ENCODE measurements around the gene ADGRB3.

The ADGRB3 gene

DNA sequence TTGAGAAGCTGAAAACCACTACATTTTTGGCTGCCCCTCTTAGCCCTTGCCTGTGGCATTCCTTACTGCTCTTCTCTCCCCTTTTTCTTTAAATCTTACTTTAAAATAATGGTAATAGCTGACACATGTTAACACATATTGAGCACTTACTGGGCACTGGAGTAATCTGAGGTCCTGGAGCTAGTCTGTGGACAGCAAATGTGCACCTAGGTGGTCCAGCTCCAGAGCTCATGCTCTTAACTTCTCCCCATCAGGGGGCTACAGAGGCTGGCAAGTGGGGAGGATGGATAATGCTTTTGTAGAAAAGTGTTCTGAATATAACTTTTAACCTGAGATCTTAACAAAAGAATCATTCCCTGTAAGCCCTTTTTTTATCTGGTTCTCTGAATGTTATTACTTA, 74.8 kb downstream of the ADGRB3 start:
- DNase-seq, result no peak

DNA sequence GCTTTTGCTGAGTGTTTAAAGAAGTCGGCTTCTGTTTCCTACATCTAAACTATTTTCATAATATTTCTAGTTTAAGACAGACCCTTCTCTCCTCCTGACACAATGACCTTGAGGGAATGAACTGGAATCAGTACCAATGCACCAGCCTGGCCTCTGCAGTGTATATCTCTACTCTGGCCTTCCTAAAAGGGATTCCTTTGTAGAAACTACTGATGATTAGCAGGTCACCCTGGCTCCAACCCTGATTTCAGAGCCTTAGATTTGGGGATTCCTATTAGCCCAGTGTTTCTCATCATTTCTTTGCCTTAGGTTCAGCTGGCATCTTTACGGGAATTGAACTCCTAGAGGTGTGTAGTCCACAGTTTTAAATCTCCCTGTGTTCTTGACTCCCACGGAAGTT, 75.4 kb downstream of the ADGRB3 start:
- no peak for DNase-seq

DNA sequence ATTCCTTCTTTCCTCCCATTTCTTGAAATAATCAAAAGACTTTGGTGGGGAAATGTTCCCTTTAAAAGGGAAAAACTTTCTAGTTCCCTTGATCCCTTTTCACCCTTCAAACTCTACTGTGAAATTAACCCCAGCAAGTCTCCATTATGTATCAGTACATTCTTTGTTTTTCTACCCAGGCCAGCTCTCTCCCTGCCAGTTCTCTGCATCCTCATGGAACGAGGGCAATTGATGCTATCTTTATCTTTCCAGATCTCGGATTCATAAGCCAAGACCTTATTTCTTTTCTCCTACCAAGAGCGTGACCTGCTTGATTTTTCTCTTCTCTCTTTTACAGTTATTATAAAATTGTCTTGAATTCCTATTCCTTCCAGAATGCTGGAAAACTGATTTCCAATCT, 75.8 kb downstream of the ADGRB3 start:
- DNase-seq, result no peak

DNA sequence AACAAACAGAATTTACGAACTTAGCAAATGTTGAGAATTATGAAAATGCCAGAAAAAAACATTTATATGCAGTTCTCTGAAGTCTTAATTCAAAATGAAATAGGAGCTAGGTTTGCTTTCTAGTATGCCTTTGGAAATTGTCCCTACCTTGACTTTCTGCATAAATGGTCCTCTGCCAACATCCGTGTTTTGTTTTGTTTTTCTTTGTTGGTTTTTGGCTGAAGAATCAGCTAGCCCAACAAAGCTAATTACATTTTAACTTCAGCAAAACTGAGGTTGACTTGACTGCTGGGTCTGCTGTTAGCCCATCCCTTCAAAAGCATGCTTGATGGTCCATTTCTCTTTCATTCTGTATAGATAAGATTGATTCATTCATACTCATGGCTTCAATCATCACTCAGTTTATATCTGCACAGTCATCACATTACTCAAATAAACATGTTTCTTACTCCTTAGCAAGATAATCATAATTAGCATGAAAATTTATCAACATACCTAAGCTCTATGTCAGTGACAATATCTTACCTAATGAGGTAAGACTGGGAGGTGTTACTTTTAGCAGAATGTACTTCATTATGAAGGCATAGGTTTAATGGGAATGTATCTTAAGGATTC, 76.4 kb downstream of the ADGRB3 start:
- DNase-seq, result no peak

DNA sequence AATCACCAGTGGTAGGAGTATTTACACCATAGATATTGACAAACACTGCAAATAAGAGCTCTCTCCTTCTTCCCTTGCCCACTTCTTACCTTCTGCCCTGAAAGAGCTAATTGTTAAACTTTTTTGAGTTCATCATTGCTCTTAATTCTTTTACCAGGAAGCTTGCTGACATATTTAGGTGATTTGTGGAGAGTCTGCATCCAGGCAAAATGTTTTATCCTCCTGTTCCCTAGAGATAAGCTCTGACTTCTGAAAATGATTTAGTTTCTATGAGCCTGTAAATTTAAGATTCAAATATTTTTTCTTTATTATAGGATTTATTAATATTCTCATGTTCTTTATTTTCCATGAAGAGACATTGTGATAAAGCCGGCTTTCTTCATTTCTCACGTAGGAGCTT, 81.5 kb downstream of the ADGRB3 start:
- DNase-seq, result no peak

DNA sequence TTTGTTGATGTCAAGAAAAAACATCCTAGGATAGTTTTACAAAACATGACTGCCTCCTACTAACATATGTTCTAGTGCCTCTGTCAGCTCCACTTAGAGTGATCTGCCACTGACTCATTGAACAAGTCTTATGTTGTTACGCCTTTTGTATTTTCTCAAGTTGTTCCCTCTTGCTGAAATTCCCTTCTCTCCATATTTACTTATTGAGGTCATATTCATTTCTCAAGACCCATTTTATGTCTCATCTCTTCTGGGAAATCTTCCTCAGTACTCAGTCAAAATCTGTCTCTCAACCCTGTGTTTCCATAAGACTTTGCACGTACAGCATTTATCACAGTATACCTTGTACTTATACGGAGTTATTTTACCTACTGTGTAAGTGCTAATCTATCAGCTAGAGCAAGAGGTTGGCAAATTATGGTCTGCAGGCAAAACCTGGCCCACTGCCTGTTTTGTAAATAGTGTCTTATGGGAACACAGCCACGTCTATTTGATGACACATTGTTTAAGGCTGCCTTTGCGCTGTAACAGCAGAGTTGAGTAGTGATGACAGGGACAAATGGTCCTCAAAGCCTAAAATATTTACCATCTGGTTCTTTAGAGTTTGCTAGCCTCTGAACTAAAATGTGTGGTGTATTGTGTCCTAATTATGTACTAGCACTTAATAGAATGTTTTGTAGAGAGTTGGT, 83.4 kb downstream of the ADGRB3 start:
- DNase-seq, result peak; percentile 44

DNA sequence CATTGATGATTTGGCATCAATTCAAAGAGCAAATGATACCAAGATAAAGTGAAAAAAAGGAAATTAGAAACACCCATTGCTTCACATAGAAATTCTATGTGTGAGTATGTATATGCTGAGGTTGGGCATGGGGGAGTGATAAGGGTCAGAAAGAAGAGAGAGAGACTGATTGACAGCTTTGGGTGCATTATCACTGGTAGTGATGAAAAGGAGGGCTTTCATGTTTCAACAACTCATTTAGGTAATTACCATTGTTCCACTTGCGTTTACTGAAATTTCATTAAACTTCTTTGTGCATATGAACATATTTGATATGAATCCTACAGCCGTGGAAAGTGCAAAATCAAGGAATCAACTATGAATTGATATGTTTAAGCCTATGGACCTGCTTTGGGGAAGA, 84.7 kb downstream of the ADGRB3 start:
- no peak for DNase-seq

DNA sequence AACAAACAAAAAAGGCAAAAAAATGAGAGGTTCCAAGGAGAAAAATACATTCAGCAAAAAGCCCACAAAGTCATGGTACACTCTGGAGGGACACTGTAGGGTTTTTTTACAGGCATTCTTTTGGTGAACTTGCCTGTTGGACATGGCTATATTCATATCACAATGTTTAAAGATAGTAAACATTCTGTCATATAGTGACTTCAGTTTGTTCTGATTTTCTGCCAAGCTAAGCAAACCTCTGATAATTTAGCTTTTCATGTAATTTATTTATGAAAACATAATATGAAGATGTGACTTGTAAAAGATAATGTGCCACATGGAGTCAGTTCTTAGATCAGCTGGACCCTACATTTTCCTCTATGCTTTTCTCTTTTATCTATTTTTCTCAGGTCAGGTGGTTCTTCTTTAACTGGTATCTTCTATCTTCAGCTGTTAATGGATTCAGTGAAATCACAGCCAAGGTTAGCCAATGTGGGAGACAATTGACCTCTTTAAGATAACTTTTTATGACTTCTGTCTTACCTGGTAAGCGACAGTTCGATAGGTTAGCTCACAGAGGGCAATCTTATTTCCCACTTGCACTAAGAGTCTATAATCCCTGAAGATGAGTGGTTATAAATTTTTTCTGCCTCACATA, 87.9 kb downstream of the ADGRB3 start:
- no peak for DNase-seq

DNA sequence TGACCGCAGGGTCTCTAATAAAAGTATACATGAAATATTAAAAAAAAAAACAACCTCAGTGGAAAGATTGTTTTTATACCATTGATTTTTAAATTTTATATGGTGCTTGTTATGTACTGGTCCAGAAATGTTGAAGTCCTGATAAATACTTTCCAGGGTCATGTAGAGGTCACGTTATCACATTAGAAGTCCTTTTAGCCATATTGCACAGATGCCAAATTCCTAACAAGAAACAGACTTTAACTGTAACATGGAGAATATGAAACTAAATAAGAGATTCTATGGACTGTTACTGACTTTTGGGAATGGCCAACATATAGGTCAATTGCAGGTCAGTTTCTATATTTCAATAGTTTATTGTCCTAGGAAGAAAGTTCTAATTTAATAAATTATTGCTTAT, 89.0 kb downstream of the ADGRB3 start:
- no peak for DNase-seq

DNA sequence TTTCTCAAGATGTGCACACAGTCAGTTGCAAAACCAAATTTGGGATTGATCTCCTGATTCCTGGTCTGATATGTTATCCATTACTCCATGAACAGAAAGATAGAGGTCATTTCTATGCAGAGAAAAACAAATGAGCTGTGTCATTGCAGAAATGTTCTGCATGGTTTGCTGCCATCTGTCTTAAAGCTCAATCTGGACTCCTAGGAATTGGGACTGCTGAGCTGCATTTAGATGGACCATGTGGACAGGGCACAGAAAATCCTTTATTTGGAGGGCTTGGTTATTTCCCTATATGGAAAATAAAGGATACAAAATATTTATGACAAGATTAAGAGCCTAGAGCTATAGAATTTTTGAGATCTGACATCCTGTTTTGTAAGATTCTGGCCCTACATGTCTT, 91.3 kb downstream of the ADGRB3 start:
- peak; percentile 35 for DNase-seq

DNA sequence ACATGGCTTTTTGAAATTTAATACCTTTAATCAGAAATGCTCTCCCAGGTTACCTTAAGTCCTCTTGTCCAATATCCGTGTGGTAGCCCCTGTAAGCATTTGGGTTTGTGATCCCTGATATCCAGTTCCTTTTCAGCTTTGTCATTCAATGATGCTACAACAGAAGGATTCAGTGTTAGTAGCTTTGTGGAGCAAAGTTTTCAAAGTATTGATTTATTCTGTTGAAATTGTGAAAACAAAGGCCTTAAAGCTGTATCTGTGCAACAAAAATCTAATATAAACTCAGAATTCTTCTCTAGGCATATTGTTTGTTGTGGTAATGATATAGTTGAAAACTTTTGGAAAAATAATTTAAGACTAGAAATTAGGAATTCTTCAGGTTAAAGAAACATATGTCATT, 91.9 kb downstream of the ADGRB3 start:
- no peak for DNase-seq

DNA sequence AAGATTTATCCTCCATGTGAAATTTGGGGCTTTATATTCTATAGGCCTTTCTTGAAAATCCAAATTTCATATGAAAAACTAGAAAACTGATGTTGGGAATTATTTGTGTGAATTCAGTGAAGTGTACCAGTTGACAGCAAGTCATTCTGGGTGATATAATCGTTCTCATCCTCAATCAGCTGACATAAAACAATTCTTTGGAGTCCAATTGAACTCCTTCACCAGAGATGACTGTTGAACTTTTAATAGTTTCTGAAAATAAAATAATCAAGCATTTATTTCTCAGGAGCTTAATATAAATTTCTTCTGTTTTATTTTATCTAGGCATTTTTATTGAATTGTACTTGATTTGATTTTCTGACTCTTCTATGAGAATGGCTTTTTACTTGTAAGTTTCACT, 92.6 kb downstream of the ADGRB3 start:
- DNase-seq, result no peak

DNA sequence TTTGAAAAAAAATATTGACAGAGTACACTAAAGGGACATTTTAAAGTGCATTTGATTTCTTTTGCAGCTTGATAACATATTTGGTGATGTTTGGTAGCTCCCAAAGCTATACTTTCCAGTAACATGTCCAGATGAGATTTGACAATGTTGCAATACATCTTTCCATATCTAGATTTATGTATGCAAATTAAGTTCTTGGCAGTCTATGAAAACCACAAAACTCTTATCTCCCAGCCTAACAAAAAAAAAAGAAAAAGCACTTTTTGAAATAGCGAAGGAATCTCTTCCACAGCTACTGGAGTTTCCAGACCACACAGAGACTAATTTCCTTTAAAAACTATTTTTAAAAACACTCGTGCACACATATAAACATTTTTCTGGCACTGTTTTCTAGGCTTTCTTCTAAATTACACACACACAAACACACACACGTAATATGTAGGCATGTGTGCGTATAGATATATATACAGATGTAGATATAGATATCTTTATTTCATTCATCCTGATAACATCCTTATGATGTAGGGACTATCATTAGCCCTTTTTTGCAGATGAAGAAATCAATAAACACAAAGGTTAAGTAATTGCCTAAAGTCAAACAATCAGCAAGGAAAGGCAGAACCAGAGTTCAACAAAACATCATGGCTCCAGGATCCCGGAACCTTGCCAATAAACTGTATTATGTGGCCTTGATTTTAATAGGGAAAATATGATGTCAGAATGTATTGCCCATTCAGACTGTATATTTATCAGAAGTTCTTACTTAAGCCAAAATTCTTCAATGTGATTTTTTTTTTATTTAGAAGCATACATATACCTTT, 93.3 kb downstream of the ADGRB3 start:
- DNase-seq, result no peak

DNA sequence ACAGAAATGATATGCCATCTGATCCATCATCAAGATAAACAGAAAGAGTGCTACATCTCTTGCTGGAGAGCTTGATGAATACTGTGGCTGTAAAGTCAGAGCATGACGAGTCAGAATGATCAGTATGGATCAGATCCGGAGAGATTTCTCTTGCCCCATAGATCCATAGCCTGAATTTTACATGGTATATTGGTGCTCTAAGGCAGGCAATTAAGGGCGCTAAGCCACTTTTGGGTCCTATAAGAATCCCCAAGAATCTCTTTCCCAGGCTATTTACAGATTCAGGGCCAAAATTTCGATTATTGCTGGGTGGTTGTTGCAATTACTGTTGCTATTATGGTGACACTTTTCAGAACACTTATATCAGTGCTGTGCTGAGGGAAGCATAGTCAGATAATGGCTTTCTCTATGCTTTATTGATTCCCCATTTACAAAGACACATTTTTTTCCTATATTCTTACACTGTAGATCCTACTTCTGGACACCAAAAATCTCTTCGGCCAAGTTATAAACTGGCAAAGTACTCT, 94.4 kb downstream of the ADGRB3 start:
- DNase-seq, result no peak

DNA sequence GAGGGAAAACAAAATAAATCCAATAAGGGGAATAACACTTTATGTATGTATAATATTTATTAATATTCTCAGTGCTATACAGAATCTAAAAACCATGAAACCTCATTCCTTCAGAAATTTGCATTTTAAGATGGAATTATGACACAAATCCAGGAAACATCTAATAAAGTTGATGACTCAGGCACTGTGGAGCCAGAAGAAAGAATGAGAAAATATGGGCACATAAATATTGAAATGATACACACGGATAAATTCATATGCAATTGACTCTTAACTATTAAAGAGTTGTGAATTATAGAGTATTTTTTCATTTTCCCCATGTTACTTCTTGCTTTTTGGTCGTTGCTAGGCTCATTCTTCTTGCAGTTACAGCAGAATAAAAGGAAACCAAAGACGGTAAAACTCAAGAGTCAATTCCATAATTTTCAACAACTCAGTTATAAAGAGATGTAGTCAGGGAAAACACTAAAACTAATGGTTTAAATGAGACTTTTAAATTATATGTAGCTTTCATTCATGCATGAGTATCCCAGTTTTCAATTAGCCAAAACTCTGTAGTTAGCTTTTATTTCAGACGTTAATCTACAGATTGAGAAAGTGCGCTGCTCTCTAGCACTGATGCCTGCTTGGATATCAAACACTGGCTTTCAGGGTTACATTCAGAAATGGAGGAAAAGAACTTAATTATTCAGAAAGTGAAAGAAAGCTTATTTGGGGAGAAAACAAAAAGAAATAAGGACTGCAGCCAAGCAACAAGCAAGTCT, 95.4 kb downstream of the ADGRB3 start:
- no peak for DNase-seq

DNA sequence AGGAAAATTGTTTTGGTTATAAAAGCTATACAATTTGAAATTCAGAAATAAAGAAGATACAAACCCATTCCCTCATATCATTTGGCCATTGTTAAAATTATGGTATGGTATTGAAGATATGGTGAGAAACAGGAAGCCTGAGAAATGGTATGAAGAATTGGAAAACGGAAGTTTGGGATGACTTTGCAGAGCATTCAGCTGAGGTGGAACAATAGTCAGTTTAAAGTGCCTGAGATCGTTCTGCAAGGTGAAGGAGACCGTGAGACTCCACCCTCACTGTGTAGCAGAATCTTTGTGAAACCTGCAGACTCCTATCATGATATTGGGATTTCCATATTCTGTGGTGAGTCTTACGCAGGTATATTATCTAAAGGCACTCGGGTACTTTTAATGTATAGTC, 97.3 kb downstream of the ADGRB3 start:
- DNase-seq, result no peak

DNA sequence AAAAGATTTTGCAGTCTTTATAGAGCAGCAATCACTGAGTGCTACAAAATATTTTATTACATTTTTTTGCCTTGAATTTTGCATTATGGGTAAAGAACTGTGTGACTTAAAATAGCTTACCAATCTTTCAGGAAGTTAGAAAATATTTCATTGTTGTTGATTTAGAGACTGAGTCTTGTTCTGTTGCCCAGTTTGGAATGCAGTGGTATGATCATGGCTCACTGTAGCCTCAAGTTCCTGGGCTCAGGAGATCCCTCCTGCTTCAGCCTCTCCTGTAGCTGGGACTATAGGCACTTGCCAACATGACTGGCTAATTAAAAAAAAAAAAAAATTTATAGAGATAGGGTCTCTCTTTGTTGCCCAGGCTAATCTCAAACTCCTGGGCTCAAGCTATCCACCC, 100.8 kb downstream of the ADGRB3 start:
- no peak for DNase-seq

DNA sequence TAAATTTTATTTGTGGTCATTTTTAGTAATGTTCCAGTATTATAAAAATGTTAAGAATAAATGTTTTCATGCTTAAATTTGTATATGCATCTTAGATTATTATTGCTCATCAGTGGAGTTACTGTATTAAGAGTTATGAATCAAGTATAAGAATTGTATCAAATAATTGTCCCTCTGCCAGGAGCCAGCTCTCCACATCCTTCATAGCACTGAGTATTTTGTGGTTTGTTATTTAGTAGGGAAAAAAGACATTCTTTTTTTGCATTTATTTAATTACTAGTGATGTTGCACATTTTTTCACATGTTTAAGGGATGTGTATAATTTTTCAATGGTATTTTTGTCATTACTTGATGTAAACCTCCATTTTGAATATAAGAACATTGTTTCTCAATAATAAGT, 102.0 kb downstream of the ADGRB3 start:
- no peak for DNase-seq

DNA sequence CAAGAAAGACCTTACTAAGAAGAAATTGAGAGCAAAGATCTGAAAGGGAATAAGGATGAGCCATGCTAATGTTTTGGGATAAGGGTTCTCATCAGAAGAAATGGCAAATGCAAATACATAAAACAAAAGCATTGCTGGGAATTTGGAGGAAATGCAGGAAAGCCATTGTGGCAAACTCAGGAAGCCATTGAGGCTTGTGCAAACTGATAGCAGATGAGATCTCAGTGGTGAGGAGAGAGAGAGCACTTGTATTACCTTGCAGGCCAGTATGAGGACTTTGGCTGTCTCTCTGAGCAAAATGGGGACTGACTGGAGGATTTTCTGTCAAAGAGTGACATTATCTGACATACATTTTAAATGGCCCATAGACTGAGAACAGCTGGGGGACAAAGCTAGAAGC, 103.0 kb downstream of the ADGRB3 start:
- DNase-seq, result peak; percentile 11

DNA sequence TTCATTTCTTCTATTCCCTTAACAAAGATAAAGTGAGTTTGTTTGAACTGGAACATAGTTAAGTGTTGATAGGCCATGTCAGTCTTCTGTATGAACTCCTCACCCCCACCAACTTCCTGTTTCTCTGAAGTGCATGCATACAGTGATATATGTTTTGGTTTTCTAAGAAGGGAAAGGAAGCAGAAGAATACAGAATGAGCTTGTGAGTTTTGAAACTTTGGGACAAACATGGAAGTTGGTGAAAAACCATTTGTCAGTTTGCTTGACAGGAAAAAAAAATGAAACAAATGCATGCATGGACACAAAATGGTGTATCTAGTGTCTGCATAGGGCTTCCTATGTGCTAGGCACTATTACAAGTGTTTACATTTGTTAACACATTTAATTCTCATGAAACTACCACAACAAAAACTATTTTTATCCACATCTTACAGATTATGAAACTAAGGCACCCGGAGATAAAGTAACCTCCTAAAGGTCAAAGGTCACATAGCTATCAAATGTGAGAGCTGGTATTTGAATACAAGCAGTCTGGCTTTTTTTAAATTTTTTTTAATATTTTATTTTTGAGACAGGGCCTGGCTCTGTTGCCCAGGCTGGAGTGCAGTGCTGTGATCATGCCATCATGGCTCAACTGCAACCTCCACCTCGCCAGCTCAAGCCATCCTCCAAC, 105.9 kb downstream of the ADGRB3 start:
- DNase-seq, result peak; percentile 40

DNA sequence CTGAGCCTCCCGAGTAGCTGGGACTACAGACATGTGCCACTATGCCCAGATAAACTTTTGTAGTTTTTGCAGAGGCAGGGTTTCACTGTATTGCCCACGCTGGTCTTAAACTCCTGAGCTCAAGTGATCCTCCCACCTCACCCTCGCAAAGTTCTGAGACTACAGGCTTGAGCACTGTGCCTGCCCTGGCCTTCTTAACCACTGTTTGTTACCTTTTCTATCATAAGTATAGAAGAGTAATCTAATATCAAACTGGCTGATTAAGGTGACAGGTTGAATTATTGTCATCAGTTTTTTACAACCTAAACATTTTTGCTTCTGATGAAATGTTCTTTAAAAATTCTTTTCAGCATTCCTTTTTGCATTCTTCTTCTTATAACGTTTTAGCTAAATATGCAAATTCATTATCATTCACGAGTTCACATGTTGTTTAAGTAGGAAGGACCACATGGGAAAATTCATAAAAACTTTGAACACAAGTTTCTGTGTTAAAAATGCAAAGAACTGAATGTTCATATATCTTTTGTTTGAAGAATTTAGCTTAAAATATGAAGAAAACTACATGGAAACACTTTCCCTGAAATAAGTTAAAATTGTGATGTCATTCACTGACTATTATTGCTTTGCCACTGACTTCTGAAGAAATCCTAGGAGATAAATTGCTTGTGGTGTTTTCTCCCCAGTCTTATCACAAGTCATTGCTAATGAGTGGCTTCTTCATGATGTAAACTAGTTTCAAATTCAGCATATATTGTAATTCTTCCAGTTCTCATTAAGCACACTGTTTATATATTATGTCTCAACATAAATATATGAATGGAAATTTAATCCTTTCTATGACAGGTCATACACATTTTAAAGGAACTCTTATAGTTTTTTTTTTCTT, 106.7 kb downstream of the ADGRB3 start:
- no peak for DNase-seq
